GM21737 (cell line): ENCODE results near the gene ULK1.

Source experiments
- ATAC-seq: cut with Tn5 transposase; IDR thresholded peaks from one replicate; pipeline ENCODE4 v1.9.1; 2021; ENCODE audit warnings: mild to moderate bottlenecking, moderate library complexity; ENCODE audit not compliant: unreplicated experiment

ULK1 gene

DNA sequence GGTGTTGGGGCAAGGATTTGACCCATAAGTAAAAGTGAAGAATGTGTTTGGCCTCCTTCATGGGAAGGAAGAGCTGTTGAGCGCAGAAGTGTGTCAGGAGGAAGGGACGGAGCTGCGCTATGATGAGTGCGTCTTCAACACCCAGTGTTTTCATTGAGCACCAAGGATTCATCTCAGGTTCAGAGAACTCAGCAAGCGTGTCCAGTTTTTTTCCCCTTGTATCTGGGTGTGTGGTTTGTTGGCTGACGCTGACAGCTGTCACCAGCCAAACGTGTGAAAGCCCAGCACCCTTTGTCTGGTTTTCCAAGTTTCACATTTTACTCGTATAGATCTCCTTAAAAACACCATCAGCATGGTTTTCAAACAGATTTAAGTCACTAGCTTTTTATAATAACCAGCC, 67.6 kb downstream of the ULK1 start:
- no peak for ATAC-seq

DNA sequence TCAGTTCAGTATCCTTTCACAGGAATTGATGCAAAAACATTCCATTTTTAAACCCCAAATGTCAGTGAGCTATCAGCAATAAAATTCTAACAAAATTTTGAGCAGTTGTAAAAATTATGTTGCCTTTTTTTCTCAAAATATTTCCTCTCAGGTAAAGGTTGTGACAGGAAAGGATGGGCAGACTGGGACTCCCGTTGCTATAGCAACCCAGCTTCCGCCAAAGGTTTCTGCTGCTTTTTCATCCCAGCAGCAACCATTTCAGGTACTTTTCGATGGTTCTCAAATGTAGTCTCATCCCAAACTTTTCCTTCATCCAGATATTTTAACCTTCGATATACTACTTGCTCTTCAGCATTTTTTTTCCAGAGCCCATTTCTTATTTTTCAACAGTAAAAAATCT, 69.0 kb downstream of the ULK1 start:
- ATAC-seq: no peak

DNA sequence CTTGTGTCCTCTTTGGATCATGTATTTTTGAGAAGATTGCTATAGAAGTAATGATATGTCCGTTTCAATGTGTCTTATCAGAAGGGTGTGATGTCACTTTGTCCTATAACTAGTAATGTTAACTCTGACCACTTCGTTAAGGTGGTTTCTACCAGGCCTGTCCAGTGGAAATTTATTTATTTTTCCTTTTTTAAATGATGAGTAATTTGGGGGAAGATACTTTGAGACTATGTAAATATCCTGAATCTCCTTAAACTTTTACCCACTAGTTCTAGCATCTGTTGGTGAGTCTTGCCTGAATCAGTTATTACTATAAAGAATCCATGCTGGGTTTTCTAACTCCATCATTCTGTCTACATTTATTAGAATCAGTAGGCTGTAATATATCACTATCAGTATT, 70.7 kb downstream of the ULK1 start:
- ATAC-seq: no peak

DNA sequence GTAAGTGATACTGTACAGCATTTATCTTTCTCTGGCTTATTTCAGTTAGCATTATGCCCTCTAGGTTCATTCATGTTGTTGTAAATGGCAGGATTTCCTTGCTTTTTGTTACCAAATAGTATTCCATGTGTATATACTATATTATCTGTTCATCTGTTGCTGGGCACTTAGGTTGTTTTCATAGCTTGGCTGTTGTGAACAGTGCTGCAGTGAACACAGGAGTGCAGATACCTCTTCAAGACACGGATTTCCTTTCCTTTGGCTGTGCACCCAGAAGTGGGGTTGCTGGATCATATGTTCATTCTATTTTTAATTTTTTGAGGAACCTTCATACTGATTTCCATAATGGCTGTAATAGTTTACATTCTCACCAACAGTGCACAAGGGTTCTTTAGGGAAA, 76.8 kb downstream of the ULK1 start:
- ATAC-seq: no peak
